NCI-H82 (cell line): Measurements from ENCODE around the gene CNRIP1.
"Not testable (repeated sequence)": the region's sequence is repeated elsewhere in the genome, so short reads cannot be mapped to it uniquely, and the experiment has no call there.

Source experiments
- DNase-seq: peaks from one replicate; lab custom pipeline; 2025; lab: John Stamatoyannopoulos, UW

CNRIP1 gene

GRCh38 chr2:68319398-68320117 is at the start of gene CNRIP1:
Gene CNRIP1 (minus strand): TSS chr2:68319949. CDS start chr2:68319400, 549 bp downstream.
- DNase-seq, result peak; percentile 98

- DNase-seq, result no peak
These were observed 49.6 kb upstream of the CNRIP1 start for GRCh38 chr2:68369337-68369734.

- DNase-seq, result peak; percentile 41
These were observed 49.0 kb upstream of the CNRIP1 start for GRCh38 chr2:68368654-68369336.

GRCh38 chr2:68367953-68368653 is 48.4 kb upstream of the CNRIP1 start:
- DNase-seq, result no peak

GRCh38 chr2:68366083-68366560 is 46.4 kb upstream of the CNRIP1 start:
- no peak for DNase-seq

- no peak for DNase-seq
These were observed 45.3 kb upstream of the CNRIP1 start, which contains the start of gene PLEK for GRCh38 chr2:68365087-68365486. Gene PLEK (plus strand): TSS chr2:68365282. CDS start chr2:68365352, 70 bp downstream.

GRCh38 chr2:68363721-68364120 is 44.0 kb upstream of the CNRIP1 start:
- DNase-seq, result no peak

GRCh38 chr2:68362749-68363148 is 43.0 kb upstream of the CNRIP1 start:
- DNase-seq, result no peak

GRCh38 chr2:68362069-68362468 is 42.3 kb upstream of the CNRIP1 start:
- DNase-seq, result peak; percentile 85

- no peak for DNase-seq
These were observed 40.1 kb upstream of the CNRIP1 start for GRCh38 chr2:68359889-68360288.

- peak; percentile 83 for DNase-seq
These were observed 38.0 kb upstream of the CNRIP1 start for GRCh38 chr2:68357605-68358337.

- DNase-seq, result no peak
These were observed 37.0 kb upstream of the CNRIP1 start for GRCh38 chr2:68356599-68357239.

GRCh38 chr2:68352651-68353391 is 33.1 kb upstream of the CNRIP1 start:
- no peak for DNase-seq

- no peak for DNase-seq
These were observed 32.2 kb upstream of the CNRIP1 start for GRCh38 chr2:68351997-68352396.

- DNase-seq, result not testable (repeated sequence)
These were observed 29.3 kb upstream of the CNRIP1 start for GRCh38 chr2:68349091-68349490.

GRCh38 chr2:68345129-68345875 is 25.6 kb upstream of the CNRIP1 start:
- DNase-seq, result no peak

GRCh38 chr2:68344031-68344430 is 24.3 kb upstream of the CNRIP1 start:
- DNase-seq, result no peak

GRCh38 chr2:68342470-68342869 is 22.7 kb upstream of the CNRIP1 start:
- DNase-seq, result no peak

- no peak for DNase-seq
These were observed 21.8 kb upstream of the CNRIP1 start for GRCh38 chr2:68341583-68341982.

GRCh38 chr2:68341062-68341329 is 21.2 kb upstream of the CNRIP1 start:
- DNase-seq, result no peak
